CMK (cell line): Measurements from ENCODE around the gene FAM120B.
"Not testable (repeated sequence)": the region's sequence is repeated elsewhere in the genome, so short reads cannot be mapped to it uniquely, and the experiment has no call there.

Experiments used
- DNase-seq: peaks from one replicate; pipeline ENCODE4 v3.0.0-alpha.2; 2010; ENCODE audit warnings: low read depth

FAM120B gene

GRCh38 chr6:170297576-170298330 is 8.8 kb upstream of the FAM120B start:
- DNase-seq, result no peak

- DNase-seq, result no peak
Measured at GRCh38 chr6:170298688-170299087, 7.9 kb upstream of the FAM120B start.

- DNase-seq, result no peak
Measured at GRCh38 chr6:170301184-170301583, 5.4 kb upstream of the FAM120B start.

GRCh38 chr6:170305805-170306323 is 694 bp upstream of the FAM120B start:
- no peak for DNase-seq

- no peak for DNase-seq
Measured at GRCh38 chr6:170307080-170307545, 555 bp downstream of the FAM120B start.

GRCh38 chr6:170308761-170309160 is 2.2 kb downstream of the FAM120B start:
- no peak for DNase-seq

- DNase-seq, result no peak
Measured at GRCh38 chr6:170311696-170312095, 5.1 kb downstream of the FAM120B start.

- no peak for DNase-seq
Measured at GRCh38 chr6:170312876-170313275, 6.3 kb downstream of the FAM120B start.

- no peak for DNase-seq
Measured at GRCh38 chr6:170313716-170314295, 7.2 kb downstream of the FAM120B start.

GRCh38 chr6:170314983-170315382 is 8.4 kb downstream of the FAM120B start:
- no peak for DNase-seq

GRCh38 chr6:170316071-170316470 is 9.5 kb downstream of the FAM120B start:
- DNase-seq, result no peak

GRCh38 chr6:170317076-170317475 is 10.5 kb downstream of the FAM120B start:
- DNase-seq, result no peak

GRCh38 chr6:170317718-170318117 is 11.2 kb downstream of the FAM120B start:
- no peak for DNase-seq

GRCh38 chr6:170329321-170329720 is 22.8 kb downstream of the FAM120B start:
- no peak for DNase-seq

GRCh38 chr6:170335199-170335598 is 28.6 kb downstream of the FAM120B start:
- not testable (repeated sequence) for DNase-seq

- no peak for DNase-seq
Measured at GRCh38 chr6:170344631-170345576, 38.3 kb downstream of the FAM120B start.

- no peak for DNase-seq
Measured at GRCh38 chr6:170345662-170346061, 39.1 kb downstream of the FAM120B start.

- no peak for DNase-seq
Measured at GRCh38 chr6:170346649-170347048, 40.1 kb downstream of the FAM120B start.

GRCh38 chr6:170347091-170347490 is 40.5 kb downstream of the FAM120B start:
- no peak for DNase-seq

- no peak for DNase-seq
Measured at GRCh38 chr6:170347975-170348374, 41.4 kb downstream of the FAM120B start.

GRCh38 chr6:170351456-170351855 is 44.9 kb downstream of the FAM120B start:
- not testable (repeated sequence) for DNase-seq

GRCh38 chr6:170355190-170355589 is 48.6 kb downstream of the FAM120B start:
- DNase-seq, result not testable (repeated sequence)
